HFFc6 (cell line): ENCODE results near the gene CLPSL2. TPM values are rescaled to one million over a fixed set of nuclear protein-coding genes. Genes with fewer than 3 reads are reported as not detected.

Experiments used
- DNase-seq: peaks from one replicate; pipeline ENCODE4 v3.0.0-alpha.2; 2018
- H3K27ac Mint-ChIP-seq: 2 replicates; pipeline ENCODE4 v1.8.0; 2020; ENCODE audit warnings: mild to moderate bottlenecking, mixed read lengths
- H3K27me3 Mint-ChIP-seq: 2 replicates; pipeline ENCODE4 v1.8.0; 2021; ENCODE audit warnings: mild to moderate bottlenecking, moderate library complexity, mixed read lengths; ENCODE audit not compliant: insufficient read depth
- H3K36me3 Mint-ChIP-seq: 2 replicates; pipeline ENCODE4 v1.8.0; 2021; ENCODE audit warnings: low read depth, mixed read lengths
- H3K4me1 Mint-ChIP-seq: 2 replicates; pipeline ENCODE4 v1.8.0; 2020; ENCODE audit warnings: low read depth, mixed read lengths
- H3K4me3 Mint-ChIP-seq: 2 replicates; pipeline ENCODE4 v1.8.0; 2020; ENCODE audit warnings: mild to moderate bottlenecking, moderate library complexity, mixed read lengths
- H3K9me3 Mint-ChIP-seq: 2 replicates; pipeline ENCODE4 v1.8.0; 2020; ENCODE audit warnings: mild to moderate bottlenecking, mixed read lengths
- CTCF ChIP-seq: fragments of 200-600 bp; sonication (generic); IDR thresholded peaks from 2 replicates; pipeline ENCODE4 v1.5.0; 2021; ENCODE audit warnings: antibody characterized with exemption, mild to moderate bottlenecking
- total RNA-seq, 6 experiments: library from RNA; stranded (reverse); fragmentation: NEBNext Ultra II Directional; extraction: Animal tissue kit (Norgen Biotek cat#: 25700); gene quantifications; 2 replicates in 1 of 6; 3 replicates in 5 of 6; pipeline ENCODE4 v1.2.3, GENCODE V29; 2021

The CLPSL2 gene
- total RNA-seq, 6 experiments from 2014 or later, result not detected

- no peak for DNase-seq
- no peak overlapping the region for H3K27ac Mint-ChIP-seq
- H3K27me3 Mint-ChIP-seq, result peaks cover 33% of the 10 kb centered on the region
- TF ChIP-seq CTCF, result no peak
- H3K4me3 Mint-ChIP-seq, result no peak overlapping the region
- no peaks in the 10 kb centered on the region for H3K9me3 Mint-ChIP-seq
- H3K4me1 Mint-ChIP-seq, result no peaks in the 10 kb centered on the region
- no peaks in the 10 kb centered on the region for H3K36me3 Mint-ChIP-seq
These were observed 22.3 kb downstream of the CLPSL2 start for GRCh38 chr6:35798706-35799105.

- TF ChIP-seq CTCF, result no peak
- H3K27me3 Mint-ChIP-seq, result peaks cover 18% of the 10 kb centered on the region
These were observed 24.8 kb downstream of the CLPSL2 start for GRCh38 chr6:35801148-35801547.

GRCh38 chr6:35804996-35805736 is 28.8 kb downstream of the CLPSL2 start, which contains the start of gene LHFPL5:
Gene LHFPL5, plus strand, starts transcription at chr6:35805352. Its CDS starts 319 bp downstream, at chr6:35805671.
- H3K4me1 Mint-ChIP-seq, result no peaks in the 10 kb centered on the region
- H3K27ac Mint-ChIP-seq, result no peak within 1 kb of the TSS
- H3K4me3 Mint-ChIP-seq, result no peak within 1 kb of the TSS
- no peaks in the 10 kb centered on the region for H3K36me3 Mint-ChIP-seq
- no peak for DNase-seq
- no peak for TF ChIP-seq CTCF
- H3K9me3 Mint-ChIP-seq, result no peaks in the 10 kb centered on the region
- peaks cover 13% of the 10 kb centered on the region for H3K27me3 Mint-ChIP-seq

More at GRCh38 chr6:35801148-35801547, 24.8 kb downstream of the CLPSL2 start:
- H3K36me3 Mint-ChIP-seq, result no peaks in the 10 kb centered on the region
- H3K4me1 Mint-ChIP-seq, result no peaks in the 10 kb centered on the region
- H3K9me3 Mint-ChIP-seq, result no peaks in the 10 kb centered on the region
- DNase-seq, result no peak
- no peak overlapping the region for H3K27ac Mint-ChIP-seq
- H3K4me3 Mint-ChIP-seq, result no peak overlapping the region

- H3K9me3 Mint-ChIP-seq, result no peaks in the 10 kb centered on the region
- no peak overlapping the region for H3K27ac Mint-ChIP-seq
- peaks cover 10% of the 10 kb centered on the region for H3K4me1 Mint-ChIP-seq
- TF ChIP-seq CTCF, result no peak
- H3K4me3 Mint-ChIP-seq, result no peak overlapping the region
- H3K27me3 Mint-ChIP-seq, result peaks cover 16% of the 10 kb centered on the region
- no peaks in the 10 kb centered on the region for H3K36me3 Mint-ChIP-seq
- DNase-seq, result no peak
These were observed 32.3 kb downstream of the CLPSL2 start for GRCh38 chr6:35808688-35809087.

GRCh38 chr6:35809809-35810208 is 33.4 kb downstream of the CLPSL2 start:
- no peak overlapping the region for H3K4me3 Mint-ChIP-seq
- H3K4me1 Mint-ChIP-seq, result peaks cover 10% of the 10 kb centered on the region

More at GRCh38 chr6:35809809-35810208, 33.4 kb downstream of the CLPSL2 start:
- Mint-ChIP-seq H3K36me3 (no peaks in the 10 kb centered on the region), H3K27ac (no peak overlapping the region), H3K27me3 (peaks cover 17% of the 10 kb centered on the region), H3K9me3 (no peaks in the 10 kb centered on the region)
- no peak for DNase-seq
- TF ChIP-seq CTCF, result no peak
